Measurements from ENCODE around the gene ZBTB7C.

- no peak for TF ChIP-seq CTCF (conservative IDR thresholded peaks at IDR 0.05; ENCODE audit: low read depth, low read length)
- TF ChIP-seq EZH2 (IDR thresholded peaks at IDR 0.05; ENCODE audit: borderline replicate concordance, low read depth, low read length, poor library complexity, severe bottlenecking), result no peak
These were observed 328.6 kb downstream of the ZBTB7C start for GRCh38 chr18:48080546-48080945.
